ENCODE measurements around the gene PHYKPL.

Gene PHYKPL

GRCh38 chr5:178189433-178189832, 43.2 kb downstream of the PHYKPL start:
- DNase-seq (ENCODE audit: low read depth), result no peak

DNA sequence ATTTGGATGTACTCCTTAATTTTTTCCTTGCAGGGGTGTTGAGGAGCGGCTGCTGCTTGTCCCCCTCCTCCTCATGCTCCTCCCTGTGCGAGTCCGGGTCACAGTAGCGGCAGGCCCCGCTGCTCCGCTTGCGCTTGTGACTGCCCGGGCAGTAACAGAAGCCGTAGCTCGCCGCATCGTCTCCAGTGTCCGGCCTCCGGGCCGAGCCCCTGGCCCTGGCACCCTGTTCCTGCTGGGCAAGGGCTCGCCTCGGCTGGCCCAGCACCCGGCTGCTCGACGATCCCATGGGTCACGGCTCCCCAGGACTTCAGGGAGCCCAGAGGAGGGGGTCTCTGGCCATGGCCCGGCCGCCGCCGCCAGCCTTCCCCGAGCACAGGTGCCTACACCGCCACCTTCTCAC, 45.6 kb downstream of the PHYKPL start, which contains the start of gene GMCL2:
TSS of gene GMCL2 (minus strand) at position 358 of the 400 bp plus-strand sequence. CDS start at position 286, 72 bp downstream.
- no peak for DNase-seq (ENCODE audit: low read depth)

DNA sequence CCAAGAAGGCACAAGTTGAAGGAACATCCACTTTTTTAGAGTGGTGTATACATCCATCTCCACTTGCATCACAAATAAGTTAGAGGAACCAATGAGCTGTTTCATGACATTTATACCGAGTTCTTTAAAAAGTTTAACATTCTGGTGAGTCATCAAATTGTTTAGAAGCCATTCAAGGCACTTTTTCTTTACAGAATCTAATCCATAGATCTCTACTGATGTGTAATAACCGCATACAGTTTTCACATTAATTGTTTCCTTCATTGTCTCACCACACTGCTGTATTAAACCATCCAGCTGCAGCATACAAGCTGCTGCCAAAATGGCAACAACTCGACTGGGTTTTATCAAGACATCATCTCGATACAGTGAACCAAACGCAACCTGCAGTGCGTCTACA, 46.2 kb downstream of the PHYKPL start:
- no peak for DNase-seq (ENCODE audit: low read depth)

DNA sequence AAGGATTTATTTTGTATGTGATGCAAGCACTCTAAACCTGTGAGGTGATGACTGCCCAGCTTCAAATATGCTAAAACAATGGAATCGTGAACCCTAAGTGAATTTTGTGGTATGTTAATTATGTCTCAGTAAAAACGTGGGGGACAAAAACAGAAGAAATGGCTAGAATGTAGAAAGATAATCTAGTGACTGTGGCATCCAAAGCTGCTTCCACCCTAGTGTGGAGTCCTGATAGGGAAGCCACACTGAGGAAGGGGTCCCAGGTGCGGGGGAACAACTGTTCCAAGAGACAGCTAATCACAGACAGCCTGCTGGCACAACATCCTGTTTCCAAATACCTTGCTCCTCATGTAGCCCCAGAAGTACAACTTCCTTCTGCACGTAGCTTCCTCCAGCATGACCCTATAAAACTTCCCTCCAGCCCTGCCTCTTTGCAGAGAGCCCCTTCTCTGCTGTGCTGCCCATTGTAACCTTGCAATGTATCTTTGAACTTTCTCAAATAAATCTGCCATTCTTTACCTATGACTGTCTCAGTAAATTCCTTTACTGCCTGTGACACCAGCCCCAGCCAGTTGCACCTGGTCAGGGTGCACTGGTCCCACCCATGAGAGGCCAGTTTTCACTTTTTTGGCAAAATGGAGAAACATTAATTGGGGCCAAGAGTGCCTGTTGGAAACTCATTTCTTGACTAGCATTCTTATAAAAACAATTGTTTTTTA, 50.3 kb downstream of the PHYKPL start:
- DNase-seq (ENCODE audit: low read depth), result no peak

GRCh38 chr5:178180141-178180863, 52.3 kb downstream of the PHYKPL start:
- DNase-seq (ENCODE audit: low read depth), result no peak

GRCh38 chr5:178177569-178177968, 55.0 kb downstream of the PHYKPL start:
- no peak for DNase-seq (ENCODE audit: low read depth)

- no peak for DNase-seq (ENCODE audit: low read depth)
These were observed 55.8 kb downstream of the PHYKPL start for GRCh38 chr5:178176791-178177190.

DNA sequence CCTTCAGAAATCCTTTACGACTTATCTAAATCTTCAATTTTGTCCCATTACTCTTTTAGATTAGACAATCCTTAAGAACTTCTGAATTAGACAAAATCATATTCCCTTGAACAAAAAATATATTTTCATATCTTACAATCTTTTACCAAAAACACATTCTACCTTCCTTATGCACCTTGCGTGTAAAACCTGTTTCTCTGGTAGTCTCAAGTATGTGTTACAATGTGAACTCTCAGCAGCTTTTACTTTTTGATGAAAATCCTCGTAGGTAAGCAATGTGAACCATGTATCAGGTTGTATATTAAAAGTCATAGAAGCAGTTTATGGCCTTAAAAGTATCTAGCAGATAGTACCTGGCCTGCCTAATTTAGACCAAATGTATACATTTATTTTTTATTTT, 58.1 kb downstream of the PHYKPL start:
- DNase-seq (ENCODE audit: low read depth), result no peak

DNA sequence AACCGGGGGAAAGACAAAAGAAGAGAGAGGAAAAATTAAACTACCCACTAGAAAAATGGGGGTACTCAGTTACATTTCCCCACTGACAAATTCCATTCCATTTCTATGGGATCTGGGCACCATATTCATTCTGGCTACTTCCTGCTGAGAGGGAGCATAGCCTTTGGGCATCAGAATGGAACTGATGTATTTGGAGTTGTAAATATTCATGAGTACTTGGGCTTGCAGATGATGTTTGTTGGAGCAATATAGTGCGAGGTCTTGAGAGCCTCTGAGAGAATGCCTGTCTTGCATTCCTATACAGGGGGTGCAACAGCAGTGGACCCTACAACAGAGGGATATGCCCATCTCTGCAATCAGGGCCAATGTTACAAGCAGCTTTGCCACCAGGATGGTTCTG, 62.1 kb downstream of the PHYKPL start:
- DNase-seq (ENCODE audit: low read depth), result no peak

GRCh38 chr5:178165581-178165980, 67.0 kb downstream of the PHYKPL start:
- DNase-seq (ENCODE audit: low read depth), result no peak

DNA sequence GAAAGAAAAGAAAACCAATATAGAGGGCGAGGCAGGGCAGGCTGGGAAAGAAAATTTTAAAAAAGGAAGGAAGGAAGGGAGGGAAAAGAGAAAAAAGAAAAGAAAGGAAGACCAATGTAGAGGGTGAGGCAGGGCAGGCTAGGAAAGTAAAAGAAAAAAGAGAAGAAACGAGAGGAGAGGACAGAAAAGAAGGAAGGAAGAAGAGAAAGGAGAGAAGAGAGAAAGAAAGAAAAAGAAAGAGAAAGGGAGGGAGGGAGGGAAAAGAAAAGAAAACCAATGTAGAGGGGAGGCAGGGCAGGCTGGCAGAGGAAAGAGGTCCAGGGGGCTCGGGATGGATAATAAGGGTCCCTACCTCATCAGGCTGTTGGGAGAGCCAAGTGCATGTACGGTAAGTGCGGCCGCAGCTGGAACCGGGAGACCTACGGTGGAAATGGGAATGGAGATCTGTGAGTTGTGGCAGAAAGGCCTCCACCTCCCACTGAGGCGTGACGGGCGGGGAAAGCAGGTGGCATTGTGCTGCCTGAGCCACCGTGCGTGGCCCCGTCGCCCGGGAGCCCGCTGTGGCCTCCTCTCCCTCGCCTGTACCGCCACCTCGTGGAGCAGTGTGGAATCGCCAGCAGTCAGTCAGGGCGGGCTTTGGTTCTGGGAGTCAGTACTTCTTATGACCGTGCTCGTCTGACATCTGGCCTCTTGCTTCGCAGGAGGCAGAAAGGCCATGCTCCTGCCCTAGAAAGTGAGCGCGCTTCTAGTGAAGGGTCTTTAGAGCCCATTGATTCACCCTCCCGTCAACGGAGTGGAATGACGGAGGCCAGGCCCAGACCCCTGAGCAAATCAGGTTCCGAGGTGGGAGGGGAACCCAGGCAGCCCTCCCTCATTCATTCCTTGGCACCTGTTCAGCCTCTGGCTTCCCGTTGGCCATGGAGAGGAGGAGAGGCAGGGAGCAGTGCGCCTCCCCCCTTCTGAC, 68.5 kb downstream of the PHYKPL start:
- DNase-seq (ENCODE audit: low read depth), result peak; percentile 94

DNA sequence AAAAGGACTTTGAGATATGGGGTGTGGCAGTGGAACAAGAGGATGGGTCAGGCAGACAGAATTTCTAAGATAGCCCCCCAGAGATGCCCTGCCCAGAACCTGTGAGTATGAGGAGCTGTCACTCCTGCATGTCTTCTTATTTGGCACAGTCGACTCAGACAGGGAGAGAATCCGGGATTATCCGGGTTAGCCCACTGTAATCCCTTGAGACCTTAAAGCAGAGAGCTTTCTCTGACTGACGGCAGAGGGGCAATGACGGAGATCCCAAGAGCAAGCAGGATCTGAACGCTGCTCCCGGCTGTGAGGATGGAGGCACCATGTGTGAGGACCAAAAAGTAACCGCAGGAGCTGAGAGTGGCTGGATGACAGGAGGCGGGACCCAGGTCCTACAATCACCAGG, 70.1 kb downstream of the PHYKPL start:
- DNase-seq (ENCODE audit: low read depth), result no peak

- DNase-seq (ENCODE audit: low read depth), result no peak
These were observed 72.4 kb downstream of the PHYKPL start for GRCh38 chr5:178160176-178160575.
